ENCODE measurements around the gene RBM15B.

DNA sequence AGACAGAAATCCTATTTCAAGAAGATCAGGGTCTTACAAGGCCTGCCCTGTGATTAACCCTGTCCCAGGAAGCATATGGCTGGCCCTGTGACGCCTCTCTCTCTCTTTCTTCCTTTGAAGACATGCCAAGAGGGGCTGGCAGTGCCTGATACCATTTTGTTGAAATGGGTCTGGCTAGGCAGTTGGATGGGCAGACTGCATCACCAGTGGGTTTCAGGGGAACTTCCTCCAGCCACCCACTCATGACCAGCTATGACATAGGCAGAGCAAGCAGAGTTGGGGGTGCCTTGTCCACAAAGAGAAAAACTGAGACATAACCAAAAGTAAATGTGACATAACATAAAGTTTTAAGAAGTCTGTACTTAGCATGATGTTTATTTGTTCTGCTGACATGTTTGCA lies 37.4 kb upstream of the RBM15B start:
- TF ChIP-seq POLR2A (IDR thresholded peaks at IDR 0.05): no peak
- TF ChIP-seq, protein P1, sequence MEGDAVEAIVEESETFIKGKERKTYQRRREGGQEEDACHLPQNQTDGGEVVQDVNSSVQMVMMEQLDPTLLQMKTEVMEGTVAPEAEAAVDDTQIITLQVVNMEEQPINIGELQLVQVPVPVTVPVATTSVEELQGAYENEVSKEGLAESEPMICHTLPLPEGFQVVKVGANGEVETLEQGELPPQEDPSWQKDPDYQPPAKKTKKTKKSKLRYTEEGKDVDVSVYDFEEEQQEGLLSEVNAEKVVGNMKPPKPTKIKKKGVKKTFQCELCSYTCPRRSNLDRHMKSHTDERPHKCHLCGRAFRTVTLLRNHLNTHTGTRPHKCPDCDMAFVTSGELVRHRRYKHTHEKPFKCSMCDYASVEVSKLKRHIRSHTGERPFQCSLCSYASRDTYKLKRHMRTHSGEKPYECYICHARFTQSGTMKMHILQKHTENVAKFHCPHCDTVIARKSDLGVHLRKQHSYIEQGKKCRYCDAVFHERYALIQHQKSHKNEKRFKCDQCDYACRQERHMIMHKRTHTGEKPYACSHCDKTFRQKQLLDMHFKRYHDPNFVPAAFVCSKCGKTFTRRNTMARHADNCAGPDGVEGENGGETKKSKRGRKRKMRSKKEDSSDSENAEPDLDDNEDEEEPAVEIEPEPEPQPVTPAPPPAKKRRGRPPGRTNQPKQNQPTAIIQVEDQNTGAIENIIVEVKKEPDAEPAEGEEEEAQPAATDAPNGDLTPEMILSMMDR (IDR thresholded peaks at IDR 0.05): no peak

Measured in esophagus squamous epithelium (tissue), 4 donors.